Endodermal cell (in vitro differentiated cells): ENCODE measurements around the gene BNC2. TPM values are rescaled to one million over a fixed set of nuclear protein-coding genes. Genes with fewer than 3 reads are reported as not detected.

Experiments used
- DNase-seq: peaks from one replicate; pipeline ENCODE4 v3.0.0-alpha.2; 2017
- H3K27ac ChIP-seq: 2 replicates; pipeline ENCODE4 v1.5.1; 2013; ENCODE audit warnings: mild to moderate bottlenecking, low read depth, low read length, moderate library complexity
- H3K27me3 ChIP-seq: 2 replicates; pipeline ENCODE4 v1.6.1; 2013; ENCODE audit warnings: mild to moderate bottlenecking, low read length, moderate library complexity; ENCODE audit not compliant: insufficient read depth, control insufficient read depth, poor library complexity, severe bottlenecking
- H3K36me3 ChIP-seq: 2 replicates; pipeline ENCODE4 v1.7.0; 2013; ENCODE audit warnings: mild to moderate bottlenecking, low read length, moderate library complexity; ENCODE audit not compliant: control insufficient read depth, insufficient read depth
- H3K4me1 ChIP-seq: one replicate; pipeline ENCODE4 v1.7.0; 2013; ENCODE audit warnings: low read length; ENCODE audit not compliant: control insufficient read depth, insufficient read depth
- H3K4me3 ChIP-seq: 2 replicates; pipeline ENCODE4 v1.5.1; 2013; ENCODE audit warnings: mild to moderate bottlenecking, low read length, moderate library complexity
- H3K9ac ChIP-seq: 2 replicates; pipeline ENCODE4 v1.6.1; 2013; ENCODE audit warnings: mild to moderate bottlenecking, low read length, moderate library complexity; ENCODE audit not compliant: poor library complexity, severe bottlenecking; ENCODE audit errors: extremely low read depth
- H3K9me3 ChIP-seq: 2 replicates; pipeline ENCODE4 v1.6.1; 2013; ENCODE audit warnings: mild to moderate bottlenecking, low read length, moderate library complexity; ENCODE audit not compliant: control insufficient read depth
- H3K27ac Mint-ChIP-seq: 2 replicates; pipeline ENCODE4 v1.8.0; 2020; ENCODE audit warnings: mixed read lengths
- H3K27me3 Mint-ChIP-seq: 2 replicates; pipeline ENCODE4 v1.8.0; 2021; ENCODE audit warnings: mild to moderate bottlenecking, mixed read lengths; ENCODE audit not compliant: insufficient read depth
- H3K36me3 Mint-ChIP-seq: 2 replicates; pipeline ENCODE4 v1.8.0; 2020; ENCODE audit warnings: low read depth, mixed read lengths
- H3K4me1 Mint-ChIP-seq: 2 replicates; pipeline ENCODE4 v1.8.0; 2020; ENCODE audit warnings: mixed read lengths
- H3K4me3 Mint-ChIP-seq: 2 replicates; pipeline ENCODE4 v1.8.0; 2020; ENCODE audit warnings: mild to moderate bottlenecking, moderate library complexity, mixed read lengths
- H3K9me3 Mint-ChIP-seq: 2 replicates; pipeline ENCODE4 v1.8.0; 2020; ENCODE audit warnings: mild to moderate bottlenecking, mixed read lengths
- WGBS, 2 experiments: methylation state at CpG; one replicate each; pipeline versions ENCODE4 v1.1.5 to v1.1.7; 2013; ENCODE audit warnings: missing lambda C conversion rate in 2 of 2, mixed read lengths in 1 of 2; ENCODE audit not compliant: insufficient coverage in 1 of 2, insufficient read length in 1 of 2; 5-methylcytosine and 5-hydroxymethylcytosine counted together
- total RNA-seq, 2 donors: library from RNA; stranded (reverse); fragmentation: NEBNext Ultra II Directional in 1 of 2; extraction: Animal tissue kit (Norgen Biotek cat#: 25700) in 1 of 2; gene quantifications; 2 replicates in 1 of 2; 3 replicates in 1 of 2; pipeline ENCODE4 v1.2.1, GENCODE V29; 2021
- TF ChIP-seq, protein P1 (sequence below): fragments of 200-600 bp; sonication (generic); conservative IDR thresholded peaks from 2 replicates; pipeline ENCODE4 v1.5.0; 2021; ENCODE audit warnings: antibody characterized with exemption, mild to moderate bottlenecking

The BNC2 gene
- total RNA-seq, 2 donors from 2014 or later, result 3.0 to 10.5 TPM

DNA sequence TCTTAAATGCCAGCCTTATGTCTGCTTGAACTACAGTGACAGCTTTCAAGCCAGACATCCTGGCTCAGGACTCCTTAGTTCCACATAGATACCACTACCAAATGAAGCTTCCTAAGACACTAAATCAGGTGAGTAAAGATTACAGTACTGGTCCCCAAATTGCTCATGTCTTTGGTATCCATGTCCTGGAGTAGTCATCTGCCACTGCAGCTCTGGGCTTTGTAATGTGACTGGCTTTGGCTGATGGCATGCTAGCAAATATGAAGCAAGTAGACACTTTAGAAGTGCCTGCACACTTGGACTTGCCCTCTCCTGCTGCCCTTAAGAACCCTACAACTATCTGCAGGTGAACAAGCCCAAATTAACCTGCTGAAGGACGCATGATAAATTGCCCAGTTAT lies 334.9 kb downstream of the BNC2 start:
- peaks cover 8% of the 10 kb centered on the region for H3K4me1 Mint-ChIP-seq

DNA sequence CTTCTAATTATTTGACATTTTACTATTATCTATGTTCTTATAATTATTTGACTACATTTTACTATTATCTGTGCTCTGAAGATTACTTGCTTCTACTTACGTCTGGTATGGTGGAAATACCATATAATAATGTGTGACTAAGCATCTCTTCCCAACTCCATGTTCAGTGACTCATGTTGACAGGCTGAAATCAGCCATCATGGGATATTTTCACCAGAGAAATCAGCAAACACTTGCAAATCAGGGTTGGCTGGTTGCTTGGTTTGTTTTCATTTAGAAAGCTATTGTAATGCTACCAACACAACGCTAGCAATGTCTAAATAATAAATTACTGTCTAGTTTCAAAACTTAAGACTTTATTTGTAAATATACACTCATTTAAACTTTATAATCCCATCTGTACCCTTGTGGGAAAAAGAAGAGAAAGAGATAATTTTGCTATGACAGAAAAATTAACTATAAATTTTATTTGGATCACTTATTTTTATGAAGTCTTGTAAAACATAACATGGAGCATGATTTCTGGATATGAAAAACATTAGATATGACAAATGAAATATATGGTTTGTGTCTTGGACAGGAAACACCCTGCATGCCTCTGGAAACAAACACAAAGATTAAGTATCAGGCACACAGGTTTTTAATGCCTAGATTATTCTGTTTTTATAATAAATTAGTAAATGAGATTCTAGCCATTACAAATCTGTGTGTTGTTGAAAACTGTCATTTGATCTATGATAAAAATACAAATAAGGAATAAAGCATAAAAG lies 337.6 kb downstream of the BNC2 start:
- TF ChIP-seq, protein P1, sequence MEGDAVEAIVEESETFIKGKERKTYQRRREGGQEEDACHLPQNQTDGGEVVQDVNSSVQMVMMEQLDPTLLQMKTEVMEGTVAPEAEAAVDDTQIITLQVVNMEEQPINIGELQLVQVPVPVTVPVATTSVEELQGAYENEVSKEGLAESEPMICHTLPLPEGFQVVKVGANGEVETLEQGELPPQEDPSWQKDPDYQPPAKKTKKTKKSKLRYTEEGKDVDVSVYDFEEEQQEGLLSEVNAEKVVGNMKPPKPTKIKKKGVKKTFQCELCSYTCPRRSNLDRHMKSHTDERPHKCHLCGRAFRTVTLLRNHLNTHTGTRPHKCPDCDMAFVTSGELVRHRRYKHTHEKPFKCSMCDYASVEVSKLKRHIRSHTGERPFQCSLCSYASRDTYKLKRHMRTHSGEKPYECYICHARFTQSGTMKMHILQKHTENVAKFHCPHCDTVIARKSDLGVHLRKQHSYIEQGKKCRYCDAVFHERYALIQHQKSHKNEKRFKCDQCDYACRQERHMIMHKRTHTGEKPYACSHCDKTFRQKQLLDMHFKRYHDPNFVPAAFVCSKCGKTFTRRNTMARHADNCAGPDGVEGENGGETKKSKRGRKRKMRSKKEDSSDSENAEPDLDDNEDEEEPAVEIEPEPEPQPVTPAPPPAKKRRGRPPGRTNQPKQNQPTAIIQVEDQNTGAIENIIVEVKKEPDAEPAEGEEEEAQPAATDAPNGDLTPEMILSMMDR, result no peak
- Histone ChIP-seq H3K27ac (no peak overlapping the region), H3K9ac (no peak overlapping the region), H3K4me3 (no peak overlapping the region), H3K4me1 (no peaks in the 10 kb centered on the region), H3K36me3 (no peaks in the 10 kb centered on the region), H3K9me3 (no peaks in the 10 kb centered on the region), H3K27me3 (no peaks in the 10 kb centered on the region)
- no peak overlapping the region for H3K27ac Mint-ChIP-seq
- H3K36me3 Mint-ChIP-seq, result no peaks in the 10 kb centered on the region
- no peak overlapping the region for H3K4me3 Mint-ChIP-seq
- peaks cover 6% of the 10 kb centered on the region for H3K4me1 Mint-ChIP-seq
- H3K27me3 Mint-ChIP-seq, result no peaks in the 10 kb centered on the region
- H3K9me3 Mint-ChIP-seq, result no peaks in the 10 kb centered on the region
- WGBS, 2 experiments, result 92% methylated on average over 2 of the region's 2 CpGs; no CpG with 5 or more reads in 1 of the 2 experiments
- DNase-seq, result no peak

More for the DNA sequence above, 334.9 kb downstream of the BNC2 start:
- TF ChIP-seq, protein P1, result no peak
- Histone ChIP-seq H3K9me3 (no peaks in the 10 kb centered on the region), H3K27ac (no peak overlapping the region), H3K27me3 (no peaks in the 10 kb centered on the region), H3K4me1 (no peaks in the 10 kb centered on the region), H3K4me3 (no peak overlapping the region), H3K9ac (no peak overlapping the region), H3K36me3 (no peaks in the 10 kb centered on the region)
- Mint-ChIP-seq H3K36me3 (no peaks in the 10 kb centered on the region), H3K4me3 (no peak overlapping the region), H3K9me3 (no peaks in the 10 kb centered on the region), H3K27me3 (no peaks in the 10 kb centered on the region), H3K27ac (no peak overlapping the region)
- no peak for DNase-seq
- 94% methylated on average over 1 of the region's 1 CpG; no CpG with 5 or more reads in 1 of the 2 experiments for WGBS, 2 experiments

DNA sequence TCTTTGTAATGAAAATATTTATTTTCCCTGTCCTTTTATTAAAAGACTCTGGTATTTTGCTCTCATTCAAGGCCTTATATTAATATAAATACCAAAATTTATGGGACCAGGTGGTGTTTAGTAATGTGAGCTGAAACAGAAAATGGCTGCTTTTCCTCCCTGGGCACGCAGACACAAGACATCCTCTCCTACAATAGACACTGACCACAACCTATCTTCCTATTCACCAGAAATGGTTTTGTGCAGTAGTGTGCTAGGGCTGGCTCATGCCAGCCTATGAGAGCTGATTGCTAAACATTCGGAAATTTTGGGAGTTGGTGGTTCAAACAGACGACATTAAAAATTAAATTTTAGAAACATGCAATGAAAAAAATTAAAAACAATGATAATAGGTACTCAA lies 338.2 kb downstream of the BNC2 start:
- Histone ChIP-seq H3K27me3 (no peaks in the 10 kb centered on the region), H3K4me1 (peaks cover 1% of the 10 kb centered on the region), H3K9me3 (no peaks in the 10 kb centered on the region), H3K27ac (no peak overlapping the region), H3K4me3 (no peak overlapping the region), H3K36me3 (no peaks in the 10 kb centered on the region), H3K9ac (no peak overlapping the region)
- Mint-ChIP-seq H3K36me3 (no peaks in the 10 kb centered on the region), H3K4me3 (no peak overlapping the region), H3K27ac (no peak overlapping the region), H3K4me1 (peaks cover 11% of the 10 kb centered on the region), H3K9me3 (no peaks in the 10 kb centered on the region), H3K27me3 (no peaks in the 10 kb centered on the region)
- no peak for DNase-seq
- WGBS, 2 experiments, result 100% methylated on average over 1 to 3 of the region's 3 CpGs
- TF ChIP-seq, protein P1, result no peak
